PFSK-1 (cell line): ENCODE results near the gene JADE2.

Experiments
- FOXP2 ChIP-seq: optimal IDR thresholded peaks from 2 replicates; pipeline ENCODE3; 2011; ENCODE audit warnings: borderline replicate concordance, control low read depth, inconsistent platforms; ENCODE audit not compliant: insufficient read depth; ENCODE audit errors: extremely low read length, extremely low read depth
- POLR2AphosphoS5 ChIP-seq: IDR thresholded peaks from 2 replicates; pipeline ENCODE4 v1.6.1; 2012; ENCODE audit warnings: low read depth, mild to moderate bottlenecking, control low read depth, low read length, moderate library complexity
- SIN3A ChIP-seq: IDR thresholded peaks from 2 replicates; pipeline ENCODE4 v1.6.1; 2012; ENCODE audit warnings: mild to moderate bottlenecking, low read length, moderate library complexity, borderline replicate concordance; ENCODE audit not compliant: insufficient read depth
- TAF1 ChIP-seq: IDR thresholded peaks from 2 replicates; pipeline ENCODE4 v1.6.1; 2012; ENCODE audit warnings: low read length, control low read depth, borderline replicate concordance; ENCODE audit not compliant: insufficient read depth
- TF ChIP-seq, protein P1 (sequence below), 2 experiments: IDR thresholded peaks; 2 replicates each; pipeline versions ENCODE4 v1.6.1 to v1.8.0; 2011 to 2012; ENCODE audit warnings: low read depth in 2 of 2, low read length in 2 of 2, control low read depth in 1 of 2, inconsistent platforms in 1 of 2, mild to moderate bottlenecking in 1 of 2, moderate library complexity in 1 of 2; ENCODE audit not compliant: insufficient read depth in 1 of 2

Gene JADE2

GRCh38 chr5:134523543-134524271, 1.8 kb upstream of the JADE2 start:
- TF ChIP-seq FOXP2 (no peak), POLR2AphosphoS5 (no peak), TAF1 (no peak), SIN3A (no peak)
- TF ChIP-seq, protein P1, sequence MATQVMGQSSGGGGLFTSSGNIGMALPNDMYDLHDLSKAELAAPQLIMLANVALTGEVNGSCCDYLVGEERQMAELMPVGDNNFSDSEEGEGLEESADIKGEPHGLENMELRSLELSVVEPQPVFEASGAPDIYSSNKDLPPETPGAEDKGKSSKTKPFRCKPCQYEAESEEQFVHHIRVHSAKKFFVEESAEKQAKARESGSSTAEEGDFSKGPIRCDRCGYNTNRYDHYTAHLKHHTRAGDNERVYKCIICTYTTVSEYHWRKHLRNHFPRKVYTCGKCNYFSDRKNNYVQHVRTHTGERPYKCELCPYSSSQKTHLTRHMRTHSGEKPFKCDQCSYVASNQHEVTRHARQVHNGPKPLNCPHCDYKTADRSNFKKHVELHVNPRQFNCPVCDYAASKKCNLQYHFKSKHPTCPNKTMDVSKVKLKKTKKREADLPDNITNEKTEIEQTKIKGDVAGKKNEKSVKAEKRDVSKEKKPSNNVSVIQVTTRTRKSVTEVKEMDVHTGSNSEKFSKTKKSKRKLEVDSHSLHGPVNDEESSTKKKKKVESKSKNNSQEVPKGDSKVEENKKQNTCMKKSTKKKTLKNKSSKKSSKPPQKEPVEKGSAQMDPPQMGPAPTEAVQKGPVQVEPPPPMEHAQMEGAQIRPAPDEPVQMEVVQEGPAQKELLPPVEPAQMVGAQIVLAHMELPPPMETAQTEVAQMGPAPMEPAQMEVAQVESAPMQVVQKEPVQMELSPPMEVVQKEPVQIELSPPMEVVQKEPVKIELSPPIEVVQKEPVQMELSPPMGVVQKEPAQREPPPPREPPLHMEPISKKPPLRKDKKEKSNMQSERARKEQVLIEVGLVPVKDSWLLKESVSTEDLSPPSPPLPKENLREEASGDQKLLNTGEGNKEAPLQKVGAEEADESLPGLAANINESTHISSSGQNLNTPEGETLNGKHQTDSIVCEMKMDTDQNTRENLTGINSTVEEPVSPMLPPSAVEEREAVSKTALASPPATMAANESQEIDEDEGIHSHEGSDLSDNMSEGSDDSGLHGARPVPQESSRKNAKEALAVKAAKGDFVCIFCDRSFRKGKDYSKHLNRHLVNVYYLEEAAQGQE (IDR thresholded peaks at IDR 0.05; ENCODE audit: insufficient read depth in 1 of 2, low read depth in 2 of 2, low read length in 2 of 2), result no peak

DNA sequence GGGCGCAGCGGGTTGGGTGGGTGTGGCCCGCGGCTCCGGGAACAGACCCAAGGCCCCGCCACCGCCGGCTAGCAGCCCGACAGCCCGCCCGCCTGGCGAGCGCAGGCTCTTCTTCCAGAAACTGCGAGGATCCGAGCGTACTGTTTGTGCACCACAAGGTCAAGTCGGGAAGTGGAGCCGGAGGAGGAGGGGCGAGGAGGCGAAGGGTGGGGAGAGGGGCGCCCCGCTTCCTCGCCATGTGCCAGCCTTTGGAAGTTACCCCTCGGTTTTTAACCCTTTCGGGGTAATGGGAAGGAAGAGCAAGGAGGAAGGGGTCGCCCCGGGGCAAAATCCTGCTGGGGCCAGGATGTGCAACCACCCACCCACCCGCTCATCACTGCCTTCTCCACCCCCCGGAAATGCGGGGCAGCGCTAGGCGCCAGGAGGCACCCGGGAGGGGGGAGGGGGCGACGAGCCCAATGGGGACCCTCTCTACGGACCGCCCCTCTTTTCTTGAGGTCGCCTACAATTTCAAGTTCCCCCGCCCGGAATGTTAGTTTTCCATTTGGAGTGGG, 1.1 kb upstream of the JADE2 start:
- TF ChIP-seq, protein P1 (IDR thresholded peaks at IDR 0.05; ENCODE audit: insufficient read depth in 1 of 2, low read depth in 2 of 2, low read length in 2 of 2), result no peak

GRCh38 chr5:134525683-134526482, 413 bp downstream of the JADE2 start:
- TF ChIP-seq, protein P1 (IDR thresholded peaks at IDR 0.05; ENCODE audit: insufficient read depth in 1 of 2, low read depth in 2 of 2, low read length in 2 of 2), result 0 out of 4 replicates have a peak, but pooled peaks of 1 of the 2 experiments have one; percentile 19
- no peak for TF ChIP-seq FOXP2

DNA sequence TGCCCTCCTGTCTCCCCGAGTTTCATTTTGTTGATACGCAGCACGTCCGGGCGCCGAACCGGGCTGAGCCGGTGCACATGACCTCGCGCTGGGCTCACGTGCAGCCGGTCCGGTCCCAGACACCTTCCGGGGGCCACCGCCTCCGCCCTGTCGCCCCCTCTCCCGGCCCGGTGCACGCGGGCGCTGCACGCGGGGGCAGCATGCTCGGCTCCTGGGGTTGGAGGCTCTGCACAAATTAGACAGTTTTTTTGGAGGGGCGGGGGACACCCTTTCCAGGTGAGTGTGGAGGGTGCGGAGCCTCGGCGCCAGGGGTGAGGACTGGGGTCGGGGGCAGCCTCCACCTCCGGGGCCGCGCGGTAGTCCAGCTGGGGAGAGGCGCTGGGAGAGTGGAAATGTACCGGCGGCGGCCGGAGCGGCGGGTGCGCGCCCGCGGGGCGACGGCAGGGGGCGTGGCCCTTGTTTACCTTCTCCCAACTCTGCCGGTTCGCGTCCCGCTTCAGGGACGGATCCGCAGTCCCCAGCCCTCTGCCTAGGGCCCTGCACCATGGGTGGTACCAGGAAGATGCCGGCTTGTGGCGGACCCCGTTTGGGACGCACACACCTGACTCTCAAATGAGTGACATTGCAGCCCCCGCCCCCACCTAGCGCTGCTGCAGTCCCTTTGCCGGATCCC, 1.1 kb downstream of the JADE2 start:
- TF ChIP-seq, protein P1 (IDR thresholded peaks at IDR 0.05; ENCODE audit: insufficient read depth in 1 of 2, low read depth in 2 of 2, low read length in 2 of 2), result no peak
- TF ChIP-seq POLR2AphosphoS5 (no peak), SIN3A (peak; percentile 92; the same call in 1 of the 2 replicates), TAF1 (no peak), FOXP2 (peak; percentile 66)
